HepG2 (cell line): ENCODE results near the gene ARHGEF40. TPM values are rescaled to one million over a fixed set of nuclear protein-coding genes. Genes with fewer than 3 reads are reported as not detected.
A peak's percentile ranks its signal among the peaks of the same experiment; 100 is the strongest.

Experiments
- ARID2 ChIP-seq: sonication (generic); formaldehyde crosslinking; IDR thresholded peaks from 2 replicates; pipeline ENCODE4 v1.8.1; 2022; ENCODE audit warnings: mild to moderate bottlenecking, missing genetic modification reagents, borderline replicate concordance
- BCL6 ChIP-seq: IDR thresholded peaks from 2 replicates; pipeline ENCODE4 v1.6.1; 2016; ENCODE audit warnings: missing genetic modification reagents, missing compliant biosample characterization
- GATAD2A ChIP-seq: IDR thresholded peaks from 2 replicates; pipeline ENCODE4 v1.6.1; 2016
- HOXA7 ChIP-seq: sonication (generic); formaldehyde crosslinking; IDR thresholded peaks from 2 replicates; pipeline ENCODE4 v1.8.1; 2022; ENCODE audit warnings: mild to moderate bottlenecking, missing genetic modification reagents, moderate library complexity
- HOXA9 ChIP-seq: sonication (generic); formaldehyde crosslinking; IDR thresholded peaks from 2 replicates; pipeline ENCODE4 v1.8.1; 2022; ENCODE audit warnings: missing genetic modification reagents, mild to moderate bottlenecking, moderate library complexity, borderline replicate concordance
- JUN ChIP-seq: sonication (generic); formaldehyde crosslinking; IDR thresholded peaks from 2 replicates; pipeline ENCODE4 v1.4.0; 2020; ENCODE audit warnings: mild to moderate bottlenecking, missing genetic modification reagents
- KDM1A ChIP-seq: IDR thresholded peaks from 2 replicates; pipeline ENCODE4 v1.6.1; 2016; ENCODE audit warnings: missing compliant biosample characterization
- KDM4B ChIP-seq: sonication (generic); formaldehyde crosslinking; IDR thresholded peaks from 2 replicates; pipeline ENCODE4 v1.4.0; 2020; ENCODE audit warnings: missing genetic modification reagents
- NFIC ChIP-seq: IDR thresholded peaks from 2 replicates; pipeline ENCODE4 v1.6.1; 2012; ENCODE audit warnings: mild to moderate bottlenecking, low read length, inconsistent platforms
- RAD51 ChIP-seq: fragments of 450-650 bp; IDR thresholded peaks from 2 replicates; pipeline ENCODE4 v1.6.1; 2016; ENCODE audit warnings: borderline replicate concordance
- RBAK ChIP-seq: sonication (generic); formaldehyde crosslinking; IDR thresholded peaks from 2 replicates; pipeline ENCODE4 v1.5.1; 2020; ENCODE audit warnings: mild to moderate bottlenecking, missing genetic modification reagents
- SCMH1 ChIP-seq: sonication (generic); formaldehyde crosslinking; IDR thresholded peaks from 2 replicates; pipeline ENCODE4 v1.9.0; 2021; ENCODE audit warnings: missing genetic modification reagents, mild to moderate bottlenecking, borderline replicate concordance
- TBL1XR1 ChIP-seq: fragments of 150-350 bp; IDR thresholded peaks from 2 replicates; pipeline ENCODE4 v1.6.1; 2014; ENCODE audit warnings: borderline replicate concordance, low read length; ENCODE audit not compliant: partially characterized antibody
- ZMYM2 ChIP-seq: sonication (generic); formaldehyde crosslinking; IDR thresholded peaks from 2 replicates; pipeline ENCODE4 v1.8.0; 2022; ENCODE audit warnings: mild to moderate bottlenecking, missing genetic modification reagents
- ZMYM3 ChIP-seq: sonication (generic); formaldehyde crosslinking; IDR thresholded peaks from 2 replicates; pipeline ENCODE4 v1.5.1; 2020; ENCODE audit warnings: mild to moderate bottlenecking, missing genetic modification reagents
- ZNF138 ChIP-seq: sonication (generic); formaldehyde crosslinking; IDR thresholded peaks from 2 replicates; pipeline ENCODE4 v1.5.0; 2020; ENCODE audit warnings: mild to moderate bottlenecking, low read depth, missing genetic modification reagents
- ZNF225 ChIP-seq: sonication (generic); formaldehyde crosslinking; IDR thresholded peaks from 2 replicates; pipeline ENCODE4 v1.4.0; 2020; ENCODE audit warnings: mild to moderate bottlenecking, missing genetic modification reagents
- ZNF3 ChIP-seq: IDR thresholded peaks from 2 replicates; pipeline ENCODE4 v1.7.0; 2017; ENCODE audit warnings: inconsistent platforms
- ZNF441 ChIP-seq: sonication (generic); formaldehyde crosslinking; IDR thresholded peaks from 2 replicates; pipeline ENCODE4 v1.7.0; 2021; ENCODE audit warnings: missing genetic modification reagents, borderline replicate concordance
- polyA plus RNA-seq, 8 experiments: library from polyadenylated mRNA; depleted of rRNA in 3 of 8; stranded (reverse) in 7 of 8; unstranded in 1 of 8; fragments of >200 nt; fragmentation: Illumina TruSeq in 4 of 8; extraction: Trizol in 4 of 8; gene quantifications; 2 replicates each; pipeline versions ENCODE4 v1.2.1 to v1.2.3, GENCODE V29; 2011 to 2016; ENCODE audit warnings: low read depth in 4 of 8, missing spikeins in 1 of 8, mixed read lengths in 1 of 8; ENCODE audit not compliant: insufficient read depth in 1 of 8
- total RNA-seq, 5 experiments: library from RNA; depleted of rRNA; stranded (reverse); fragments of >200 nt; fragmentation: Illumina TruSeq; extraction: Trizol; gene quantifications; 2 replicates each; pipeline ENCODE4 v1.2.3, GENCODE V29; 2016; ENCODE audit warnings: low read depth in 1 of 5
- TF ChIP-seq, protein P1 (sequence below): sonication (generic); formaldehyde crosslinking; IDR thresholded peaks from 2 replicates; pipeline ENCODE4 v1.9.0; 2021; ENCODE audit warnings: mild to moderate bottlenecking, missing genetic modification reagents
- TF ChIP-seq, protein P2 (sequence below): sonication (generic); formaldehyde crosslinking; IDR thresholded peaks from 2 replicates; pipeline ENCODE4 v1.4.0; 2020; ENCODE audit warnings: missing genetic modification reagents
- TF ChIP-seq, protein P3 (sequence below): sonication (generic); formaldehyde crosslinking; IDR thresholded peaks from 2 replicates; pipeline ENCODE4 v1.4.0; 2020; ENCODE audit warnings: low read depth, mild to moderate bottlenecking, missing genetic modification reagents

Gene ARHGEF40
- total and polyA plus RNA-seq, 2 of the 13 experiments (the other 11 are each of a cell fraction or from before 2014, with no cell fraction given): 28.1 to 78.1 TPM

DNA sequence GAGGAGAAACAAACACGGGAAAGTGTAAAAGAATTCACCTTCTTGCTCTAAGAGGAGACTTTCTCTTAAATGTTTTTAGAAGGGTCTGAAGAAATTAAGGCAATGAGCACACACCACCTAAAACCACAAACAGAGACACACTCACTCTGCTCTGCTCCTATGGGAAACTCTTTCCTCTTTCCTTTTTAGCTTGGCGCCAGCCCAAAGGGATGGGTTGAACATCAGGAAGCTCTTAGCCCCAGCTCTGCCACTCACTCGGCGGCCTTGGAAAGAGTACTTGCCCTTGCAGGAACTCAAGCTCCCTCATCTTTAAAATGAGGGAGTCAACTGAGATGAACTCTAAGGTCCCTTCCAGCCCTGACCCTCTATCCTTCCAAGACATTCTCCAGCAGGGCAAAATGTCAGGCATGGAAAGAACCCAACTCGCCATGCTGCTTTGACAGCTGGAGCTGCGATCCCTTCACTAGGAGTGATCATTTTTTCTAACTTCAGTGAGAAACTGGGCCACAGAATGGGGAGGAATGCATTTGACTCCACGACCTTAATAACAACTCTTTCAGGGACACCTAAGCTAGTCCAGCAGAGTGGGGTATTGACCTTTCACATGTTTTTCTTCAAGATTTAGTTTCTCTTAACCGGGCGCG is 13.5 kb upstream of the ARHGEF40 start (continued):
- TF ChIP-seq, protein P1, sequence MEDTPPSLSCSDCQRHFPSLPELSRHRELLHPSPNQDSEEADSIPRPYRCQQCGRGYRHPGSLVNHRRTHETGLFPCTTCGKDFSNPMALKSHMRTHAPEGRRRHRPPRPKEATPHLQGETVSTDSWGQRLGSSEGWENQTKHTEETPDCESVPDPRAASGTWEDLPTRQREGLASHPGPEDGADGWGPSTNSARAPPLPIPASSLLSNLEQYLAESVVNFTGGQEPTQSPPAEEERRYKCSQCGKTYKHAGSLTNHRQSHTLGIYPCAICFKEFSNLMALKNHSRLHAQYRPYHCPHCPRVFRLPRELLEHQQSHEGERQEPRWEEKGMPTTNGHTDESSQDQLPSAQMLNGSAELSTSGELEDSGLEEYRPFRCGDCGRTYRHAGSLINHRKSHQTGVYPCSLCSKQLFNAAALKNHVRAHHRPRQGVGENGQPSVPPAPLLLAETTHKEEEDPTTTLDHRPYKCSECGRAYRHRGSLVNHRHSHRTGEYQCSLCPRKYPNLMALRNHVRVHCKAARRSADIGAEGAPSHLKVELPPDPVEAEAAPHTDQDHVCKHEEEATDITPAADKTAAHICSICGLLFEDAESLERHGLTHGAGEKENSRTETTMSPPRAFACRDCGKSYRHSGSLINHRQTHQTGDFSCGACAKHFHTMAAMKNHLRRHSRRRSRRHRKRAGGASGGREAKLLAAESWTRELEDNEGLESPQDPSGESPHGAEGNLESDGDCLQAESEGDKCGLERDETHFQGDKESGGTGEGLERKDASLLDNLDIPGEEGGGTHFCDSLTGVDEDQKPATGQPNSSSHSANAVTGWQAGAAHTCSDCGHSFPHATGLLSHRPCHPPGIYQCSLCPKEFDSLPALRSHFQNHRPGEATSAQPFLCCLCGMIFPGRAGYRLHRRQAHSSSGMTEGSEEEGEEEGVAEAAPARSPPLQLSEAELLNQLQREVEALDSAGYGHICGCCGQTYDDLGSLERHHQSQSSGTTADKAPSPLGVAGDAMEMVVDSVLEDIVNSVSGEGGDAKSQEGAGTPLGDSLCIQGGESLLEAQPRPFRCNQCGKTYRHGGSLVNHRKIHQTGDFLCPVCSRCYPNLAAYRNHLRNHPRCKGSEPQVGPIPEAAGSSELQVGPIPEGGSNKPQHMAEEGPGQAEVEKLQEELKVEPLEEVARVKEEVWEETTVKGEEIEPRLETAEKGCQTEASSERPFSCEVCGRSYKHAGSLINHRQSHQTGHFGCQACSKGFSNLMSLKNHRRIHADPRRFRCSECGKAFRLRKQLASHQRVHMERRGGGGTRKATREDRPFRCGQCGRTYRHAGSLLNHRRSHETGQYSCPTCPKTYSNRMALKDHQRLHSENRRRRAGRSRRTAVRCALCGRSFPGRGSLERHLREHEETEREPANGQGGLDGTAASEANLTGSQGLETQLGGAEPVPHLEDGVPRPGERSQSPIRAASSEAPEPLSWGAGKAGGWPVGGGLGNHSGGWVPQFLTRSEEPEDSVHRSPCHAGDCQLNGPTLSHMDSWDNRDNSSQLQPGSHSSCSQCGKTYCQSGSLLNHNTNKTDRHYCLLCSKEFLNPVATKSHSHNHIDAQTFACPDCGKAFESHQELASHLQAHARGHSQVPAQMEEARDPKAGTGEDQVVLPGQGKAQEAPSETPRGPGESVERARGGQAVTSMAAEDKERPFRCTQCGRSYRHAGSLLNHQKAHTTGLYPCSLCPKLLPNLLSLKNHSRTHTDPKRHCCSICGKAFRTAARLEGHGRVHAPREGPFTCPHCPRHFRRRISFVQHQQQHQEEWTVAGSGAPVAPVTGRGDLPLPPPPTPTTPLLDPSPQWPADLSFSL: no peak
- TF ChIP-seq ZNF3 (CRISPR knock-in tag) (no peak), RBAK (CRISPR knock-in tag) (no peak), RAD51 (no peak), ARID2 (CRISPR knock-in tag) (no peak), JUN (CRISPR knock-in tag) (no peak), ZMYM3 (0 out of 2 replicates have a peak, but pooled peaks have one; percentile 24), HOXA9 (CRISPR knock-in tag) (no peak), SCMH1 (CRISPR knock-in tag) (no peak), NFIC (peak; percentile 6; the same call in 1 of the 2 replicates), BCL6 (CRISPR knock-in tag) (no peak), GATAD2A (CRISPR knock-in tag) (no peak), ZNF138 (no peak), HOXA7 (no peak), ZMYM2 (CRISPR knock-in tag) (no peak), ZNF225 (CRISPR knock-in tag) (no peak), ZNF441 (no peak), KDM1A (CRISPR knock-in tag) (0 out of 2 replicates have a peak, but pooled peaks have one; percentile 9), TBL1XR1 (no peak), KDM4B (CRISPR knock-in tag) (no peak)
- TF ChIP-seq, protein P2, sequence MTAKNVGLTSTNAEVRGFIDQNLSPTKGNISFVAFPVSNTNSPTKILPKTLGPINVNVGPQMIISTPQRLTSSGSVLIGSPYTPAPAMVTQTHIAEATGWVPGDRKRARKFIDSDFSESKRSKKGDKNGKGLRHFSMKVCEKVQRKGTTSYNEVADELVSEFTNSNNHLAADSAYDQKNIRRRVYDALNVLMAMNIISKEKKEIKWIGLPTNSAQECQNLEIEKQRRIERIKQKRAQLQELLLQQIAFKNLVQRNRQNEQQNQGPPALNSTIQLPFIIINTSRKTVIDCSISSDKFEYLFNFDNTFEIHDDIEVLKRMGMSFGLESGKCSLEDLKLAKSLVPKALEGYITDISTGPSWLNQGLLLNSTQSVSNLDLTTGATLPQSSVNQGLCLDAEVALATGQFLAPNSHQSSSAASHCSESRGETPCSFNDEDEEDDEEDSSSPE: no peak
- TF ChIP-seq, protein P3, sequence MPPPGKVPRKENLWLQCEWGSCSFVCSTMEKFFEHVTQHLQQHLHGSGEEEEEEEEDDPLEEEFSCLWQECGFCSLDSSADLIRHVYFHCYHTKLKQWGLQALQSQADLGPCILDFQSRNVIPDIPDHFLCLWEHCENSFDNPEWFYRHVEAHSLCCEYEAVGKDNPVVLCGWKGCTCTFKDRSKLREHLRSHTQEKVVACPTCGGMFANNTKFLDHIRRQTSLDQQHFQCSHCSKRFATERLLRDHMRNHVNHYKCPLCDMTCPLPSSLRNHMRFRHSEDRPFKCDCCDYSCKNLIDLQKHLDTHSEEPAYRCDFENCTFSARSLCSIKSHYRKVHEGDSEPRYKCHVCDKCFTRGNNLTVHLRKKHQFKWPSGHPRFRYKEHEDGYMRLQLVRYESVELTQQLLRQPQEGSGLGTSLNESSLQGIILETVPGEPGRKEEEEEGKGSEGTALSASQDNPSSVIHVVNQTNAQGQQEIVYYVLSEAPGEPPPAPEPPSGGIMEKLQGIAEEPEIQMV (CRISPR knock-in tag): 0 out of 2 replicates have a peak, but pooled peaks have one; percentile 40
